ENCODE data around the gene ABCA4. TPM values are rescaled to one million over a fixed set of nuclear protein-coding genes. Genes with fewer than 3 reads are reported as not detected.

ABCA4 gene
- total and polyA plus RNA-seq, 2 donors (not counting 3 experiments of a cell fraction or from before 2014, with no cell fraction given): 2.3 to 4.9 TPM

DNA sequence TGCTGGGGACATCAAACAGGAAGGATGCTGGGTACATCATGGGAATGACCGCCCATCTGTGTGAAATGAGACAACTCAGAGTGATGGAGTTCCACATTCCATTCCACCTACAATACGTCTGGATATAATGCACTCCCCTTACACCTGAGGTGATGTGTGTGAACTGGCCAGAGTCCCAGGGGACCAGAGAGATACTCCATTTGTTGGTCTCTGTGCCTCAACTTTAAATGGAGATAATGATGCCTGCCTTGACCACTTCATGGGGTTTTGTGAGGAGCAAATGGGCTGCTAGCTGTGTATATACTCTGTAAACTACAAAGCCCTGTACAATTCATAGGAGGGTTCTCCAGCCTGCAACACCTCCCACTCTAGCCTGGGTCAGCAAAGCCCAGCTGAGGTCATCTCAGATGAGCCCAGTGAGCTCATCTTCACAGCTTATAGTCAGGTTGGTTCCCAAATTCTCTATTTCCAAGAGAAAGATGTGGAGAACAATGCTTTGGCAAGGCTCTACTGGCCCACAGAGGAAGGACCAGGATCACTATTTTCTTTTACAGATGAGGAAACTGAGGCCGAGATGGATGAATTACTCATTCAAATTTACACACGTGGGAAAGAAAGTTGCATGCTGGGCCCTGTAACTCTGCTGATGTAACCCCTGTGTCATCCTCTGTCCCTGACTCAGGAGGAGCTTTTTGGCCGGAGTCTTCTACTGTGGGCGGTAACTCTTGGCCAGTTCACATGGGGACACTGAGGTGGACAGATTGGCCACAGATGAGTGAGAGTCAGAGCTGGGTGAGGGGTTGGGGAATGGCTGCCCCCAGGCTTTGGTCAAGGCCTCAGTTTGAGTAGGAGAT, 106.1 kb downstream of the ABCA4 start:
- no peaks in the 10 kb centered on the region for H3K9me1 ChIP-seq (replicated peaks; ENCODE audit: control insufficient read depth, extremely low read depth, insufficient read depth, low read length)
- no TSS peak for BruUV-seq (replicated peaks)
- TF ChIP-seq FOS (IDR thresholded peaks at IDR 0.05; ENCODE audit: borderline replicate concordance, insufficient read depth, low read length): no peak
- no peak for TF ChIP-seq JUN (IDR thresholded peaks at IDR 0.05; ENCODE audit: borderline replicate concordance, insufficient read depth, insufficient read length, low read depth)
- TF ChIP-seq MYC (IDR thresholded peaks at IDR 0.05; ENCODE audit: low read depth, low read length): no peak
- TF ChIP-seq POLR2AphosphoS5 (IDR thresholded peaks at IDR 0.05; ENCODE audit: insufficient read depth, low read depth, low read length): no peak
- TF ChIP-seq EZH2 (IDR thresholded peaks at IDR 0.05; ENCODE audit: borderline replicate concordance, low read depth, low read length, severe bottlenecking): no peak
- no peaks in the 10 kb centered on the region for H4K20me1 ChIP-seq (replicated peaks; ENCODE audit: control insufficient read depth, extremely low read depth, insufficient read depth, low read length)
- H3K36me3 ChIP-seq (ENCODE audit: control insufficient read depth in 2 of 2, extremely low read depth in 1 of 2, insufficient read depth in 2 of 2, low read length in 2 of 2): no peaks in the 10 kb centered on the region
- no peak for FAIRE-seq
- H3K4me3 ChIP-seq (replicated peaks in 1 of 3; ENCODE audit: insufficient read depth in 1 of 3, low read depth in 1 of 3, low read length in 3 of 3): no peak overlapping the region
- no peak overlapping the region for H3K9ac ChIP-seq (replicated peaks; ENCODE audit: extremely low read depth, insufficient read depth, low read length)
- no peaks in the 10 kb centered on the region for H3K79me2 ChIP-seq (ENCODE audit: control insufficient read depth, insufficient read depth, low read length)
- intact Hi-C loops (cut with micrococcal nuclease) (no loop called here), dilution Hi-C loops (cut with MboI; ENCODE audit: extremely low pct_ligation_motif_present, low sequenced_read_pairs) (loop anchor here (25.0 kb wide), 1 partner anchor 347 kb away; no protein-coding TSS in a partner anchor)
- H3K9me3 ChIP-seq (replicated peaks; ENCODE audit: control insufficient read depth, insufficient read depth, low read length): no peaks in the 10 kb centered on the region
- H3K4me1 ChIP-seq (ENCODE audit: control insufficient read depth, extremely low read depth, insufficient read depth, low read length): no peaks in the 10 kb centered on the region
- ChIA-PET POLR2A (no interaction called here), CTCF (interaction anchor here (0.5 to 2.4 kb wide), 3 partner anchors 25 to 1612 kb away, joined by 3 to 8 read pairs (median 4); no protein-coding TSS in a partner anchor)
- DNase-seq (ENCODE audit: low read depth, low spot score): no peak
- peaks cover 0 to 3% of the 10 kb centered on the region in 2 experiments for H3K27me3 ChIP-seq (ENCODE audit: control insufficient read depth in 2 of 2, insufficient read depth in 2 of 2, low read length in 2 of 2)
- no peak overlapping the region for H3K27ac ChIP-seq (ENCODE audit: insufficient read depth, low read depth, low read length)
- H3K4me2 ChIP-seq (ENCODE audit: insufficient read depth, low read length): no peak overlapping the region
- no peak overlapping the region for H2AFZ ChIP-seq (ENCODE audit: low read depth, low read length)

- DNase-seq (ENCODE audit: low read depth, low spot score) (no peak), FAIRE-seq (no peak)
- Histone ChIP-seq H3K27me3 (ENCODE audit: control insufficient read depth in 2 of 2, insufficient read depth in 2 of 2, low read length in 2 of 2) (peaks cover 0 to 4% of the 10 kb centered on the region in 2 experiments), H3K9me1 (replicated peaks; ENCODE audit: control insufficient read depth, extremely low read depth, insufficient read depth, low read length) (no peaks in the 10 kb centered on the region), H4K20me1 (replicated peaks; ENCODE audit: control insufficient read depth, extremely low read depth, insufficient read depth, low read length) (no peaks in the 10 kb centered on the region), H3K9ac (replicated peaks; ENCODE audit: extremely low read depth, insufficient read depth, low read length) (no peak overlapping the region), H3K36me3 (ENCODE audit: control insufficient read depth in 2 of 2, extremely low read depth in 1 of 2, insufficient read depth in 2 of 2, low read length in 2 of 2) (no peaks in the 10 kb centered on the region), H3K9me3 (replicated peaks; ENCODE audit: control insufficient read depth, insufficient read depth, low read length) (no peaks in the 10 kb centered on the region), H2AFZ (ENCODE audit: low read depth, low read length) (no peak overlapping the region), H3K79me2 (ENCODE audit: control insufficient read depth, insufficient read depth, low read length) (no peaks in the 10 kb centered on the region), H3K4me2 (ENCODE audit: insufficient read depth, low read length) (no peak overlapping the region), H3K4me3 (replicated peaks in 1 of 3; ENCODE audit: insufficient read depth in 1 of 3, low read depth in 1 of 3, low read length in 3 of 3) (no peak overlapping the region), H3K4me1 (ENCODE audit: control insufficient read depth, extremely low read depth, insufficient read depth, low read length) (no peaks in the 10 kb centered on the region), H3K27ac (ENCODE audit: insufficient read depth, low read depth, low read length) (no peak overlapping the region)
- TF ChIP-seq POLR2AphosphoS5 (IDR thresholded peaks at IDR 0.05; ENCODE audit: insufficient read depth, low read depth, low read length): no peak
- TF ChIP-seq EZH2 (IDR thresholded peaks at IDR 0.05; ENCODE audit: borderline replicate concordance, low read depth, low read length, severe bottlenecking): no peak
- TF ChIP-seq CTCF (IDR thresholded peaks at IDR 0.05; ENCODE audit: extremely low read depth in 1 of 2, insufficient read depth in 1 of 2, low read depth in 1 of 2, low read length in 2 of 2): no peak
- TF ChIP-seq GATA2 (IDR thresholded peaks at IDR 0.05; ENCODE audit: insufficient read depth, insufficient read length, low read depth, low read length): no peak
- no peak for TF ChIP-seq POLR2A (IDR thresholded peaks at IDR 0.05; ENCODE audit: low read depth, low read length)
- TF ChIP-seq, protein P1, sequence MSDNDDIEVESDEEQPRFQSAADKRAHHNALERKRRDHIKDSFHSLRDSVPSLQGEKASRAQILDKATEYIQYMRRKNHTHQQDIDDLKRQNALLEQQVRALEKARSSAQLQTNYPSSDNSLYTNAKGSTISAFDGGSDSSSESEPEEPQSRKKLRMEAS (IDR thresholded peaks at IDR 0.05; ENCODE audit: insufficient read depth, insufficient read length): no peak
- TF ChIP-seq JUN (IDR thresholded peaks at IDR 0.05; ENCODE audit: borderline replicate concordance, insufficient read depth, insufficient read length, low read depth): no peak
- no peak for TF ChIP-seq MYC (IDR thresholded peaks at IDR 0.05; ENCODE audit: low read depth, low read length)
- TF ChIP-seq FOS (IDR thresholded peaks at IDR 0.05; ENCODE audit: borderline replicate concordance, insufficient read depth, low read length): no peak
- CTCF ChIA-PET: interaction anchor here (1.2 kb wide), 1 partner anchor 26 kb away, joined by 4 read pairs; no protein-coding TSS in a partner anchor
- POLR2A ChIA-PET: no interaction called here
- intact Hi-C loops (cut with micrococcal nuclease) (no loop called here), dilution Hi-C loops (cut with MboI; ENCODE audit: extremely low pct_ligation_motif_present, low sequenced_read_pairs) (loop anchor here (25.0 kb wide), 1 partner anchor 348 kb away; no protein-coding TSS in a partner anchor)
- no TSS peak for BruUV-seq (replicated peaks)
Observed at GRCh38 chr1:94014087-94014486, 106.9 kb downstream of the ABCA4 start.

All from endothelial cell of umbilical vein (primary cell).